Fibroblast of skin of scalp (primary cell): Measurements from ENCODE around the gene ITIH1.
"Not testable (repeated sequence)": the region's sequence is repeated elsewhere in the genome, so short reads cannot be mapped to it uniquely, and the experiment has no call there.

ENCODE experiments used
- DNase-seq: peaks from one replicate; pipeline ENCODE4 v3.0.0-alpha.2; 2013

ITIH1 gene

DNA sequence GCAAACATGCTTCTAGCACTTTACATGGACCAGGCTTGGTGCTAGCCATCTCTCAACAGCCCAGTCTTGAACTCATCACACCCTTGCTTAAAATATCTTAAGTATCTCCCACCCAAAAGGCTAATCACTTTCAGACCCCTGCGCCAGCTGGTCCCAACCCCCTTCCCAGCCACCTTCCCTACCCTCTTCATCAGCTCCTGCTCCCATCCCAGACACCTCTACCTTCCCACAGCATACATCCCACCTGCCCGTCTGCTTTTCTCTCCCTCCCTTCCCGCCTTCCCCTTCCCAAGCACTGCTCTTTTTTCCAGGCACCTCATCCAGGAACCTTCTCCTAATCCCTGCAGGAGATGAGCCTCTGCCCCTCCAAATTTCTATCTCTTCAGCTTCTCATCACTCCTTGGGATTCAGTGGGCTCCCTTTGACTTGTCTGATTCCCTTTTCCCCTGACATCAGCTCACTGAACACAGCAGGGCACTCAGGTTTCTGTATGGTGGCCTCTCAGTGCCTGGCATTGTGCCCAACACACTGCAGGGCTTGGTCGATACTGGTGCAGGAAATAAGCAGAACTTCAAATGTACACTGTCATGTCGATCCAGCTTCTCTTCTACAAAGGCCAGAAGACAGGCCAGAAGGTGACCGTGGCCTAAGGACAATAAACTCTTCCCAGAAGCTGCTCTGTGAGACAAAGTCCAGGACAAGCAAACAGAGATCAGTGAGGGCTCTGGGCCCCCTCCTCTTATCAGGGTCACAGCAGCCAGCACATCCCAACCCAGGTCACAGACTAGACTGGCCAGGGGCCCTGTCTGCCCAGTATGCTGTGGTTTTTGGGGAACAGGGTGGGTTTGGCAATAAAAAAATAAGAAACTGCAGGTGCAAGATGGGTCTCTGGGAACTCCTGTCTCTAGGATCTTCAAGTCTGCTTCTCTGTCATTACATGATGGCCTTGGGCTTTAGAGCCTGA, 2.2 kb upstream of the ITIH1 start:
- no peak for DNase-seq

DNA sequence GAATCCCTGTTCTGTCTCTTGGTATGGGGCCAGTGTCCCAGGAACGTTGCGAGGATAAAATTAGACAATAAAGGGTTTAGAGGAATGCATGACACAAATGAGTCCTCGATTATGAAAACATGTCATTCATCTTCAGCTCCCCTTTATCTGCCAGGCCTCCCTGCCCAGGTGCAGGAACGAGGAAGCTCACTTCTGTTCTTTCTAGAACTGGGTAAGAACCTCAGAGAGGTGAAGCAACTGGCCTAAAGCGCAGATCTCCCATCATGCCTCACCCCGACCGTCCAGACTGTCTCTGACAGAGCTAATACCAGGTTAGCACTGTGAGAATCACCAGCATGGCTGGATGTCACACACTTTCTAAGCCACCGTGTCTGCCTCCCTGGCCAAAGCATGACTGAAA, 1.5 kb upstream of the ITIH1 start:
- no peak for DNase-seq

DNA sequence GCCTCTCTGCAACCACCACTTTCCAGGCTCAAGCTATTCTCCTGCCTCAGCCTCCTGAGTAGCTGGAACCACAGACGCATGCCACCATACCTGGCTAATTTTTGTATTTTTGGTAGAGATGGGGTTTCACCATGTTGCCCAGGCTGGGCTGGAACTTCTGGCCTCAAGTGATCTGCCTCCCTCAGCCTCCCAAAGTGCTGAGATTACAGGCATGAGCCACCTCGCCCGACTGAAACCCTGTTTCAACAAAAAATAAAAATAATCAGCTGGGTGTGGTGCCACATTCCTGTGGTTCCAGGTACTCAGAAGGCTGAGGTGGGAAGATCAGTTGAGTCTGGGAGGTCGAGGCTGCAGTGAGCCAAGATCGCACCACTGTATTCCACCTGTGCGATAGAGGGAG, 913 bp upstream of the ITIH1 start:
- DNase-seq, result not testable (repeated sequence)

DNA sequence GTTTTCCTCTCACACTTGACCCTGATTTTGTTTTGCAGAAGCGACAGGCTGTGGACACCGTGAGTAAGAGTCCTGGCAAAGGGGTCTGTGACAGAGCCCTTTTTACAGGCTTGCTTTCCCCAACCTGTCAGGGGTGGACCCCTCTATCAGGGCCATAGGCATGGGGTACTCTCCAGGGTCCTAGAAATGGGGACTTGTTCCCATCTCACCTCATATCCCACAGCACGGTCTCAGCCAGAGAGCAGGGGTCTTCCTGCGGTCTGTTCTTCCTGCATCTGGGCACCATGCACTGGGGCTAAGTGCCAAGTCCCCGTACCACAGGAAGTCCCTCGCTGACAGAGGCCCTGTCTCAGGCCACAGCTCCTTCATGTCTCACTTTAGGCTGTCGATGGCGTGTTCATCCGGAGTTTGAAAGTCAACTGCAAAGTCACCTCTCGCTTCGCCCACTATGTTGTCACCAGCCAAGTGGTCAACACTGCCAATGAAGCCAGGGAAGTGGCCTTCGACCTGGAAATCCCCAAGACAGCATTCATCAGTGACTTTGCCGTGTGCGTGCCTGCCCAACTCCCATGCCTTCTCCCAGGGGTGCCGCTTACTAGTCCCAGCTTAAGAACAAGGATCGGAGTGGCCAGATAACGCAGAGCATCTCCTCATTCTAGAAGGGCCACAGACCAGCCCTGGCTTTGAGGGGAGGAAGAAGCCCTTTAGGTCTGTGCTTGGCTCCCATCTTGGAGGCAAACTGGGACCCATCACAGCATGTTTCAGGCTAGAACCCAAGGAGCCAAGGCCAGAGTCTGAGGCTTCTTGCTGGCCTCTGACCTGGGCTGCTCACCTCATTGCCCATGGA, 783 bp downstream of the ITIH1 start:
- DNase-seq, result no peak

DNA sequence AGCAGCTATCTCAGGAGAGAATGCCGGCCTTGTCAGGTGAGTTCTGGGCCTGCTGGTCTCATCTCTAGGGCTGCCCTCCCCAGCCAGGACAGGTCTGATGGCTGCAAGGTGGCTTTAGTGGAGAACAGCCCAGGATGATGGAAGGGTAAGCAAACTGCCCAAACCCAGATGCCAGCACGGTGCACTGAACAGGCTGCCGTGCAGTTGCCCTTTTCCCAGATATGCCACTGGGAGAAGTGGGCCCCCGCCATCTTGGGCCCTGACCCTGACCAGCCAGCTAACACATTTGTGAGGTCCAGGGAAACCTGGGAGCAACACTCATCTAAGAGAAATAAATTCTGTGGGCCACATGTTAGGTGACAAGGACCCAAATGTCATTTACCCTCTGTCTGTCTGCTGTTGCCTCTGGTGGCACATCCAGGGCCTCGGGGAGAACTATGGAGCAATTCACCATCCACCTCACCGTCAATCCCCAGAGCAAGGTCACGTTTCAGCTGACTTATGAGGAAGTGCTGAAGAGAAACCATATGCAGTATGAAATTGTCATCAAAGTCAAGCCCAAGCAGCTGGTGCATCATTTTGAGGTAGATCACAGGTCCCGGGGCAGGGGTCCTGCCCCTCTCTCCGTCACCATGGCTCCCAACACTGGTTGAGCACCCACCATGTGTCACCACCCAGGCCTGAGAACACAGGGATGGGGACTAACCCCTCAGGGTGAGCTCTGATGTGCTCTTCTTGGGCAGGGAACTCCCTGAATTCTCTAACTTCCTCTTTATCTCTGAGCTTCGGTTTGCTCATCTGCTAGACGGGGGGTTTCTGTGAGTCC, 1.8 kb downstream of the ITIH1 start:
- DNase-seq, result no peak

DNA sequence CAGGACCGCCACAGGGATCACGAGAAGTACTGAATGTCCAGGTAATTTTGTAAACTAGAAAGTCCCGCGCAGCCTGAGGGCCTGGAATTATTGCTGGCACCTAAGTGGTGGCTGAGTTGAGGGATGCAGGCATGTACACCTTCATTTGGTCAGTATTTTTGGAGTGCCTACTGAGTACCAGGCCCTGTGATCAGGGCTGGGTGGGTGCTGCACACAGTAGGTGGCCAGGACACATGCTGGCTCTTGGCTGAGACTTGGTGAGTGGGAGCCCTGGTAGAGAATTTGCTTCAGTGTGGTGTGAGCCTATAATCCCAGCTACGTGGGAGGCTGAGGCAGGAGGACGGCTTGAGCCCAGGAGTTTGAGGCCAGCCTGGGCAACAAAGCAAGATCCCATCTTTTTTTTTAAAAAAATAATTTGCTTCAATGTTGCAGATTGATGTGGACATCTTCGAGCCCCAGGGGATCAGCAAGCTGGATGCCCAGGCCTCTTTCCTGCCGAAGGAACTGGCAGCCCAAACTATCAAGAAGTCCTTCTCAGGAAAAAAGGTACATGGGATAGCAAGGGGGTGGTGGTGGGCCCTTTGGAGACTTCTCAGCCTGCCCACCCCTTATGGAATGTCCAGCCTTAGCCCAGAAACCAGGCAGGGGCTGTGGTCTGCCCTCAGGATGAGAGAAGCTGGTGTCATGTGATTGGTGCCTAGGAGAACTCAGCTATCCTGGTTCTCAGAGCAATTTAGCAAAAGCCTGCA, 2.6 kb downstream of the ITIH1 start:
- no peak for DNase-seq

DNA sequence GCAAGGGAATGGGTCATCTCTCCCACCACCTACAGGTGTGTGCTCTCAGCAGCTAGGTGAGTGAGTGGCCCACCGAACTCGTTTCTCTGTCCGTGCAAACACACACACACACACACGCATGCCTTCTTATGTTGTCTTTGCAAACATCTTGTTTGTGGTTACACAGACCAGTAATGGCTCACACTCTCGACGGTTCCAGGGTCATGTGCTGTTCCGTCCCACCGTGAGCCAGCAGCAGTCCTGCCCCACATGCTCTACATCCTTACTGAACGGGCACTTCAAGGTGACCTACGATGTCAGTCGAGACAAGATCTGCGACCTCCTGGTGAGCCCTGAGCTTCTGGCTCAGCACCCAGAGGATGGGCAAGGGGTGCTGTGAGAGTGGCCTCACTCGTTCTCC, 4.3 kb downstream of the ITIH1 start:
- no peak for DNase-seq

DNA sequence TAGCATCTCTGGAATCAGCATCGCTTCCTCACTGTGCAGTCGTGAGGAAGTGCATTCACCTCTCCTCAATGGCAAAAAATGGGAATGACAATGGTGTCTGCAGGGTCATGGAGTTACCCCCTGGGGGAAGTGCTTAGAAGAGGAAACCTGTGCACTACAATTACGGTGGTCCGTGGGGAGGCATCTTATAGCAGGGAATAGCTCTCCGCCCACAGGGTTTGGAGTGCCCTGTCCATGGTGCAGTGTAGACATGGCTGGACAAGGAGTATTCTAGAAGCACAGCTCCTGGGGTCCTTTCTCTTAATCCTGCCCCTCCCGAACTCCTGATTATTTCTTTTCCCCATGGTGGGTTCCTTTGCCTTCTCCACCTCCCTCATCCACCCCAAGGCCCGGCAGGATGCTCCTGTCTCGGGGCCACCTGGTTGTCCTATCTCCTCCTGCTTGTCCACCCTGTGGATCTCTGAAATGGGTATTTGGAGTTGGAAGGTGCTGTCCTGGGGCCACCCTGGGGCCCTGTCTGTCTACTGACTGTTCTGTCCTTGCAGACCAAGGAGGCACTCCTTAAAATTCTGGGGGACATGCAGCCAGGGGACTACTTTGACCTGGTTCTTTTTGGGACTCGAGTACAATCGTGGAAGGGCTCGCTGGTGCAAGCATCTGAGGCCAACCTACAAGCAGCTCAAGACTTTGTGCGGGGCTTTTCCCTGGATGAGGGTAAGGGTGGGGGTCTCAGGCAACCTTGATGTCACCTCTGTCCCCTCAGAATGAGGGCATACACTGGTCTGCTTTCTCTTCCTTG, 5.2 kb downstream of the ITIH1 start:
- DNase-seq, result no peak

DNA sequence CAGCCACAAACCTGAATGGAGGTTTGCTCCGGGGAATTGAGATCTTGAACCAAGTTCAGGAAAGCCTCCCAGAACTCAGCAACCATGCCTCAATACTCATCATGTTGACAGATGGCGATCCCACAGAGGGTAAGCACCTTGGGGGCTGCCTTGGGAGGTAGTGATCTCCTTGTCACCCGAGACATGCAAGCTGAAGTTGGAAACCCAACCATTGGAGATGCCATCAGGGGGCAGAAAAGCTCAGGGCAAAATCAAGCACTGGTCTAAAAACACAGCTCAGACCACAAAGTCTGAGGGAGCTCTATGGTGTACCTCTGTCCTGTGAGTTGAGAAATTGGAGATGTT, 5.8 kb downstream of the ITIH1 start:
- no peak for DNase-seq

DNA sequence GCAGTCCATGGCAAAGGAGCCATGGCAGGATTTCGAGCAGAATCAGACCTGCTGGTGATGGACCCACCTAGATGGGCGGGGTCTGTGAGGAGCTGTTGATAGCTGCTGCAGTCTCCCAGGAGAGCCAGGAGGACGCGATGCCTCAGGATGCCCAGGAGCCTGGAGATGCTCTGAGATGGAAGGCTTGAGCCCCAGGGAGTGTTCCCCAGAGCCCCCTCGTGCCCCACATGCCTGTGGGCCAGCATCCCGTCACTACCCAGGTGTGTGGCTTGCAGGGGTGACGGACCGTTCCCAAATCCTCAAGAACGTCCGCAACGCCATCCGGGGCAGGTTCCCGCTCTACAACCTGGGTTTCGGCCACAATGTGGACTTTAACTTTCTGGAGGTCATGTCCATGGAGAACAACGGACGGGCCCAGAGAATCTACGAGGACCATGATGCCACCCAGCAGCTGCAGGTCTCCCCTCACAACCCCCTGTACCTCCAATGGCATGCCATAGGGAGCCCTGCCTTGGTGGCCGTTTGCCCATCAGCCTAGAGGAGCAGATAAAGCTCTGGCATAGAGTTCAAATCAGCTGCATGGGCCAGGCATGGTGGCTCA, 6.7 kb downstream of the ITIH1 start:
- no peak for DNase-seq

DNA sequence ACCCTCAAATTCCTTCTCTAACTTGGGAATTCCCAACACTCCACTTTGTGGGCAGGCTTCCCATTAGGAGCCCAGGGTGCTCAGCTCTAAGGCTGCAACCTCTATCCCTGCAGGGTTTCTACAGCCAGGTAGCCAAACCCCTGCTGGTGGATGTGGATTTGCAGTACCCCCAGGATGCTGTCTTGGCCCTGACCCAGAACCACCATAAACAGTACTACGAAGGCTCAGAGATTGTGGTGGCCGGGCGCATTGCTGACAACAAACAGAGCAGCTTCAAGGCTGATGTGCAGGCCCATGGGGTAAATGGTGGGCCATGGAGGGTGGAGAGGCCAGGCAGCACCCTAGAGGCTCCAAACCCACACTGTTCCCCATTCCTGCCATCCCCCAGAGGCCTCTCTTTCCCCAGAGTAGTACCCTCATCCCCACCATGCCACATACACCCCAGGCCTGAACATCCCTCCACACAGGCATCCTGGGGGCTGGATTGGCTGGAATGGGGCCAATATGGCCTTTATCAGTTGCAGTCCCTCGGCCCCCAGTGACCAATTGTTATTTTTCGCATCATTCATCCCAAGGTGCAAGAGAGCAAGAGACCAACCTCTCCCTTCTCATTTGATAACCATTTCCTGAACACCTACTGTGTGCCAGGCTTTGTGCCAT, 7.7 kb downstream of the ITIH1 start:
- DNase-seq, result no peak

DNA sequence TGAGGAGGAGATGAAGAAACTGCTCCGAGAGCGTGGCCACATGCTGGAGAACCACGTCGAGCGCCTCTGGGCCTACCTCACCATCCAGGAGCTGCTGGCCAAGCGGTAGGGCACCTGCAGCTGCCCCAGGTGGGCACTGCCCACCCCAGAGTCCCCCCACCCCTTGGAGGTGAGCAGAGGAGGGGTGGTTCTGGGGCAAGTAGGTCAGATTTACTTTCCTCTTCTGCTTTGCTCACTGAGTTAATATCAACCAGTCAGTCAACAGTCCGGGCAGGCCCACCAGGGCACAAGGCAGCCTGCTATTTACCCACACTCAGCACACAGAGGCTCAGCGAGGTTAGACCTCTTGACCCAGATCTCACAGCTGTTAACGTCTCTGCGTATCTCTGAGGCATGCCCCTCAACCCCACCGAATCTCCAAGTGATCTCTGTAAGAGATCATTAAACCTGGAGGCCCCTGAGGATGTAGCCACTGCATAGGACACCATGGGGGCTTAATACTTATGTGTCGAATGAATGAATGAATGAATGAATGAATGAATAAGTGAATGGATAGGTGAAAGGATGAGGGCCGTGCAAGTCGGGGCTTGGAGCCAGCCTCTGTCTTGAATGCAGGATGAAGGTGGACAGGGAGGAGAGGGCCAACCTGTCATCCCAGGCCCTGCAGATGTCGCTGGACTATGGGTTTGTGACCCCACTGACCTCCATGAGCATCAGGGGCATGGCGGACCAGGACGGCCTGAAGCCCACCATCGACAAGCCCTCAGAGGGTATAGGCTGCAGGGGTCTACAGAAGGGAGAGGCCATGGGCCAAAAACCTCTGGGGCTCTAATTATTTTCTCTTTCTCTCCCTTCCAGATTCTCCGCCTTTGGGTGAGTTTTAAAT, 9.2 kb downstream of the ITIH1 start:
- no peak for DNase-seq

DNA sequence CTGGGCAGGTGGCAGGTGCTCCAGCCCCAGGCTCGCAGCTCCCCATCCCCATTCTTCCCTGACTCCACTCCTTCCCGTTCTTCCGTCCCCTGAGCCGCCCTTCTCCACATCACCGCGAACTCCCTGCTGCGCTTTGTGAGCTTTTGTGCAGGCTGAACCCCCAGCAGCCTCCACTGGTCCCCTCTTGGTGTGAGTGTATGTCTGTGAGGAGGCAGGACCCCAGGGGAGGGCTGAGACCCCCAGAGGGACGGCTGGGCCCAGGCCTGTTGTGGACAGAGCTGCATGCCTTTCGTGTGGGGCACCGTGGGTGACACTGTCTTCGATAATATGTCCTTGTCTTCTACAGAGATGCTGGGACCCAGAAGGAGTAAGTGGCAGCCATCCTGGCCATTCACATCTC, 9.8 kb downstream of the ITIH1 start:
- no peak for DNase-seq

DNA sequence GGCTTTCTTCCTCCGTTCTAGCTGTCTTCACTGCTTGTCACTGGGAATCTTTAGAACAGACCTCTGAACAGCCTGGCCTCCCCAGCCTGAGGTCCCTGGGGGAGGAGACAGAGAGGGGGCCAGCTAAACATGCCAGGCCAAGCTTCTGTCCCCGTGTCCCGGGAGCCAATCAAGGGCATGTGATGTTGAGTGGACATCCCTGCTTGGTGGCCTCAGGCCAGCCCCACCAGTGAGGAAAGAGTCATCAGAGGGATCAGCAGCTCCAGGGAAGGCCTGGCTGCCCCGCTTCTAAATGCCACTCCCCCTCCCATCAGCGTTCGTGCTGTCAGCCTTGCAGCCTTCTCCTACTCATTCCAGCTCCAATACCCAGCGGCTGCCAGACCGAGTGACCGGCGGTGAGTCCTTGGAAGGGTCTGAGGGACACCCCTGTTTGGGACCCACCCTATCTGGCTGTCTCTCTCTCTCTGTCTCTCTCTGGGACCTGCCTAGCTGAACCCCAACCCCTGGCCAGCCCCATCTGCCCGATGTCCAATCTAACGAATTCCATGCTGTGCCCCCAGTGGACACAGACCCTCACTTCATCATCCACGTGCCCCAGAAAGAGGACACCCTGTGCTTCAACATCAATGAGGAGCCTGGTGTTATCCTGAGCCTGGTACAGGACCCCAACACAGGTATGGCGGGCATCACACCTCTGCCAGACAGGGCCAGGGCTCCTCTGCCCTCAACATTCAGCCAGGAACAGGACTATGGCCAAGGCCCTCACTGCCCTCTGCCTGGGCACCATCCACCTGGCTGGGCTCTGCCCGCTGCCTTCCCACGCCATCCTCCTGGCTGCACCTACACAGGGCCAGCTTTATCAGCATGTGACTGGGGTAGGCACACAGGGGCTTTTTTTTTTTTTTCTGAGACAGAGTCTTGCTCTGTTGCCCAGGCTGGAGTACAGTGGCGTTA, 10.6 kb downstream of the ITIH1 start:
- DNase-seq, result no peak

DNA sequence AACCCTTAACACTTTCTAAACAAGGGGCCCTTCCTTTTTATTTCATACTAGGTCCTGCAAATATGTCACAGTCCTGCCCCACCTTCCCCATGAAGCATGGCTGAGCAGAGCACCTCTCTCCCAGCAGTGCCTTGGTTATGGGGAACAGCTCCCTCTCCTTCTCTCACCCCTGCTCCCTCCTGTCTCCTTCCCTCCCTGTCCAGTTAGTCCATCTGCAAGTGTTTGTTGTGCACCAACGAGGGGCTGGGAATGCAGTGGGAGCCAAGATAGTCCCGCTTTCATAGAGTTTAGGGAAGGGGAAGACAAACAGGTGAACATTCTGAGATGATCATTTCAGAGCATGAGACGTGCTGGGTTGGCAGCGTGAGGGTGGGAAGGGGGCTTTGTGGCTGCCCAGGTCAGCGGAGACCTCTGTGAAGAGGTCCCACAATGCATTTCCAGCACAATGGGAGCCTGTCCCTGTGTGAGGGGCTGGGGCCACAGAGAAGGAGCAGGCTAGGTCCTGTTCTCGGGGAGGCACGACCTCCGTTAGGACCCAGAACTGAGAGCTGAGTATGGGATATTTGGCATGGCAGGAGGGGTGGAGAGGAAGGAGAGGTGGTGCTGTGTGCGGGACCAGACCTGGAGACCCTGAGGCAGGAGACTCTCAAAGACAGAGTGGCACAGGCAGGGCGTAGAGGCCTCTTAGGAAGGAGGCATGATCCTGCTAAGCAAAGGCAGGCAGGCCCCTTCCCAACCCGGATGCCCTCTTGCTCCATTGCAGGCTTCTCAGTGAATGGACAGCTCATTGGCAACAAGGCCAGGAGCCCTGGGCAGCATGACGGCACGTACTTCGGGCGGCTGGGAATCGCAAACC, 11.7 kb downstream of the ITIH1 start:
- no peak for DNase-seq

DNA sequence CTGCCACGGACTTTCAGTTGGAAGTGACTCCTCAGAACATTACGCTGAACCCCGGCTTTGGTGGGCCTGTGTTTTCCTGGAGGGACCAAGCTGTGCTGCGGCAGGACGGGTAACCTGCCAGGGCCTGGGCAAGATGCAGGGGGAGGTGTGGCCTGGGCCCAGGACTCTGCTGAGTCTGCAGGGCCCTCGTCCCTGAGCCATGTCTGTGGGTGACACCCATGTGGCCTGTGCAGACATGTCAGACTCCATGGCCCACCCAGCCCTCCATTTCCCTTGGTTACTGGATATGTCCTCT, 12.3 kb downstream of the ITIH1 start:
- DNase-seq, result no peak

DNA sequence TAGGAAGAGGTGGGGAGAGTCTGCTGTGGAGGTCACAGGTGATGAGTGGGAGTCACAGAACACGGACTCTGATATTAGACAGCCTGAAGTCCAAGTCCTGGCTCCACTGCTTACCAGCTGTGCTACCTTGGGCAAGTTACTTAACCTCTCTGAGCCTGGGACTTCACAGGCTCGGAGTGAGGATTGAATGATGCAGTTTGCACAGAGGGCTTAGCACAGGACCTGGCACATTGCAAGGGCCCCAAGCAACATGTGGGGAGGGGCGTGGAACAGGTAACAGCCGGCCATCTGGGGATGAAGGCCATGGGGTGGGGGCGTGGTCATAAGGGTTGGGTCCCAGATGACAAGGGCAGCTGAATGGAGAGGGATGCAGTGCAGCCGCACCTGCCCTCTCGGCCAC, 12.9 kb downstream of the ITIH1 start:
- DNase-seq, result no peak
